ENCODE data around the gene AHCTF1.

AHCTF1 gene

GRCh38 chr1:246831543-246831942, 100.2 kb downstream of the AHCTF1 start:
- TF ChIP-seq FOXP2 (optimal IDR thresholded peaks at IDR 0.05; ENCODE audit: borderline replicate concordance, extremely low read depth, extremely low read length, insufficient read depth) (no peak), SIN3A (IDR thresholded peaks at IDR 0.05; ENCODE audit: borderline replicate concordance, insufficient read depth, low read length) (no peak), POLR2AphosphoS5 (IDR thresholded peaks at IDR 0.05; ENCODE audit: low read depth, low read length) (no peak), REST (IDR thresholded peaks at IDR 0.05; ENCODE audit: insufficient read depth in 1 of 2, low read depth in 2 of 2, low read length in 2 of 2) (no peak), TAF1 (IDR thresholded peaks at IDR 0.05; ENCODE audit: borderline replicate concordance, insufficient read depth, low read length) (no peak)

- no peak for TF ChIP-seq REST (IDR thresholded peaks at IDR 0.05; ENCODE audit: insufficient read depth in 1 of 2, low read depth in 2 of 2, low read length in 2 of 2)
- TF ChIP-seq SIN3A (IDR thresholded peaks at IDR 0.05; ENCODE audit: borderline replicate concordance, insufficient read depth, low read length), result no peak
These were observed 102.9 kb downstream of the AHCTF1 start for GRCh38 chr1:246828818-246829217.

- TF ChIP-seq POLR2AphosphoS5 (IDR thresholded peaks at IDR 0.05; ENCODE audit: low read depth, low read length), result no peak
- TF ChIP-seq REST (IDR thresholded peaks at IDR 0.05; ENCODE audit: insufficient read depth in 1 of 2, low read depth in 2 of 2, low read length in 2 of 2), result no peak
- no peak for TF ChIP-seq SIN3A (IDR thresholded peaks at IDR 0.05; ENCODE audit: borderline replicate concordance, insufficient read depth, low read length)
- TF ChIP-seq TAF1 (IDR thresholded peaks at IDR 0.05; ENCODE audit: borderline replicate concordance, insufficient read depth, low read length), result no peak
- TF ChIP-seq FOXP2 (optimal IDR thresholded peaks at IDR 0.05; ENCODE audit: borderline replicate concordance, extremely low read depth, extremely low read length, insufficient read depth), result no peak
These were observed 104.4 kb downstream of the AHCTF1 start for GRCh38 chr1:246827396-246827795.

- no peak for TF ChIP-seq REST (IDR thresholded peaks at IDR 0.05; ENCODE audit: insufficient read depth in 1 of 2, low read depth in 2 of 2, low read length in 2 of 2)
- TF ChIP-seq SIN3A (IDR thresholded peaks at IDR 0.05; ENCODE audit: borderline replicate concordance, insufficient read depth, low read length), result no peak
- TF ChIP-seq FOXP2 (optimal IDR thresholded peaks at IDR 0.05; ENCODE audit: borderline replicate concordance, extremely low read depth, extremely low read length, insufficient read depth), result no peak
- no peak for TF ChIP-seq TAF1 (IDR thresholded peaks at IDR 0.05; ENCODE audit: borderline replicate concordance, insufficient read depth, low read length)
- no peak for TF ChIP-seq POLR2AphosphoS5 (IDR thresholded peaks at IDR 0.05; ENCODE audit: low read depth, low read length)
These were observed 106.1 kb downstream of the AHCTF1 start for GRCh38 chr1:246825557-246826175.

- TF ChIP-seq SIN3A (IDR thresholded peaks at IDR 0.05; ENCODE audit: borderline replicate concordance, insufficient read depth, low read length), result no peak
These were observed 107.2 kb downstream of the AHCTF1 start for GRCh38 chr1:246824541-246824940.

Data from PFSK-1 (cell line).